Uterus (tissue), 2 donors: ENCODE measurements around the gene TSHB.

Experiments used
- CTCF ChIP-seq, 4 experiments: fragments of 200-600 bp in 2 of 4; fragments of 450-650 bp in 2 of 4; sonication (generic) in 2 of 4; IDR thresholded peaks; one replicate each; pipeline ENCODE4 v1.5.1; 2016 to 2019; ENCODE audit warnings: antibody characterized with exemption in 4 of 4, mild to moderate bottlenecking in 2 of 4, moderate library complexity in 1 of 4
- POLR2A ChIP-seq, 2 donors: fragments of 450-650 bp; IDR thresholded peaks; one replicate each; pipeline ENCODE4 v1.6.1; 2016; ENCODE audit warnings: antibody characterized with exemption in 2 of 2, mild to moderate bottlenecking in 1 of 2, moderate library complexity in 1 of 2

GRCh38 chr1:114986286-114986685 lies 43.3 kb upstream of the TSHB start:
- TF ChIP-seq CTCF (IDR thresholded peaks at IDR 0.05) (no peak), POLR2A (IDR thresholded peaks at IDR 0.05) (no peak)
